CD4-positive, alpha-beta T cell treated with Interleukin-4 for 1 hour (primary cell): ENCODE measurements around the gene ELN.

Source experiments
- DNase-seq, 2 donors: peaks; one replicate each; pipeline ENCODE4 v3.0.0-alpha.2; 2020 to 2022

Gene ELN

GRCh38 chr7:74064696-74065095 lies 36.7 kb downstream of the ELN start:
- no peak for DNase-seq

- DNase-seq = no peak
These were observed 38.7 kb downstream of the ELN start for GRCh38 chr7:74066626-74067025.

- no peak for DNase-seq
These were observed 40.6 kb downstream of the ELN start for GRCh38 chr7:74068378-74069085.

GRCh38 chr7:74069086-74069541 lies 41.1 kb downstream of the ELN start:
- no peak for DNase-seq

- no peak for DNase-seq
These were observed 42.0 kb downstream of the ELN start for GRCh38 chr7:74069790-74070618.

GRCh38 chr7:74070619-74070921 lies 42.6 kb downstream of the ELN start:
- no peak for DNase-seq

- DNase-seq = no peak
These were observed 43.1 kb downstream of the ELN start for GRCh38 chr7:74071121-74071520.

- no peak for DNase-seq
These were observed 46.8 kb downstream of the ELN start for GRCh38 chr7:74074770-74075169.

GRCh38 chr7:74078461-74078860 lies 50.5 kb downstream of the ELN start:
- DNase-seq = no peak

GRCh38 chr7:74082770-74083116 lies 54.8 kb downstream of the ELN start:
- DNase-seq = no peak

- DNase-seq = peak; percentile 80 to 87
These were observed 55.3 kb downstream of the ELN start, which contains the start of gene LIMK1 for GRCh38 chr7:74083117-74083876. LIMK1 (plus strand) TSS chr7:74083804; CDS start chr7:74083991, 187 bp downstream.

- peak; percentile 58 to 67 for DNase-seq
These were observed 56.2 kb downstream of the ELN start for GRCh38 chr7:74083928-74084721.

GRCh38 chr7:74084722-74085578 lies 57.0 kb downstream of the ELN start:
- no peak for DNase-seq

- DNase-seq = no peak
These were observed 59.9 kb downstream of the ELN start for GRCh38 chr7:74087791-74088453.

- DNase-seq = no peak
These were observed 64.5 kb downstream of the ELN start for GRCh38 chr7:74092321-74092963.

- peak; percentile 8 to 28 for DNase-seq
These were observed 65.0 kb downstream of the ELN start for GRCh38 chr7:74092964-74093471.

- no peak for DNase-seq
These were observed 65.8 kb downstream of the ELN start for GRCh38 chr7:74093671-74094223.

- DNase-seq = peak; percentile 78 to 79
These were observed 66.5 kb downstream of the ELN start for GRCh38 chr7:74094224-74095101.

GRCh38 chr7:74095135-74095534 lies 67.2 kb downstream of the ELN start:
- no peak for DNase-seq
